Right atrium auricular region (tissue), 2 donors: Measurements from ENCODE around the gene FHL2. TPM values are rescaled to one million over a fixed set of nuclear protein-coding genes. Genes with fewer than 3 reads are reported as not detected.

Experiments used
- DNase-seq: peaks from one replicate; pipeline ENCODE4 v3.0.0-alpha.2; 2019; ENCODE audit warnings: low spot score
- H3K27ac ChIP-seq, 2 donors: fragments of 200-600 bp; sonication (generic); 1 replicate in 1 of 2; 2 replicates in 1 of 2; pipeline ENCODE4 v1.5.1; 2016 to 2019
- H3K27me3 ChIP-seq, 2 donors: fragments of 200-600 bp; sonication (generic); one replicate each; pipeline versions ENCODE4 v1.5.1 to v1.6.0; 2017 to 2019
- H3K36me3 ChIP-seq: fragments of 200-600 bp; sonication (generic); one replicate; pipeline ENCODE4 v1.5.1; 2016
- H3K4me1 ChIP-seq, 2 donors: fragments of 200-600 bp; sonication (generic); one replicate each; pipeline versions ENCODE4 v1.5.1 to v1.6.0; 2017 to 2019
- H3K4me3 ChIP-seq, 2 donors: fragments of 200-600 bp; sonication (generic); 1 replicate in 1 of 2; 2 replicates in 1 of 2; pipeline ENCODE4 v1.5.1; 2017 to 2019; ENCODE audit warnings: mild to moderate bottlenecking in 1 of 2, moderate library complexity in 1 of 2
- H3K9me3 ChIP-seq, 2 donors: fragments of 200-600 bp; sonication (generic); one replicate each; pipeline ENCODE4 v1.5.1; 2019
- total RNA-seq, 2 donors: library from RNA; depleted of rRNA; stranded (reverse); fragments of >200 nt; gene quantifications; one replicate each; pipeline ENCODE4 v1.1.0, GENCODE V29; 2016
- TF ChIP-seq, protein P1 (sequence below), 2 donors: fragments of 200-600 bp; sonication (generic); IDR thresholded peaks; one replicate each; pipeline ENCODE4 v1.5.1; 2019; ENCODE audit warnings: antibody characterized with exemption in 2 of 2

The FHL2 gene
- total RNA-seq, 2 donors from 2014 or later = 141 to 356 TPM

DNA sequence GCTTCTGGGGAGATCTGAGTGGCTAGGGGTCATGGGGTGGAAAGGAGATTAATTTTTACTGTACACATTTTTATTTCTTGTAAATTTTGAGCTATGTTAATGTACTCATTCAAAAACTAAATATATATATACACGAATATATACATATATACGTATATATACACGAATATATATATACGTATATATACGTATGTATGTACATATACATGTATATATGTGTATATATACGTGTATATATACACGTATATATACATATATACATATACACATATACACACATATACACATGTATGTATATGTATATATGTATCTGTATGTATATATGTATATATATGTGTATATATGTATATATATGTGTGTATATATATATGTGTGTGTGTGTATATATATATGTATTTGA, 3.0 kb upstream of the FHL2 start:
- H3K27me3 ChIP-seq = no peaks in the 10 kb centered on the region
- H3K27ac ChIP-seq = no peak overlapping the region
- no peaks in the 10 kb centered on the region for H3K36me3 ChIP-seq
- DNase-seq = no peak
- no peaks in the 10 kb centered on the region for H3K9me3 ChIP-seq
- peaks cover 0 to 28% of the 10 kb centered on the region in 2 donors for H3K4me1 ChIP-seq
- no peak overlapping the region for H3K4me3 ChIP-seq
- TF ChIP-seq, protein P1, sequence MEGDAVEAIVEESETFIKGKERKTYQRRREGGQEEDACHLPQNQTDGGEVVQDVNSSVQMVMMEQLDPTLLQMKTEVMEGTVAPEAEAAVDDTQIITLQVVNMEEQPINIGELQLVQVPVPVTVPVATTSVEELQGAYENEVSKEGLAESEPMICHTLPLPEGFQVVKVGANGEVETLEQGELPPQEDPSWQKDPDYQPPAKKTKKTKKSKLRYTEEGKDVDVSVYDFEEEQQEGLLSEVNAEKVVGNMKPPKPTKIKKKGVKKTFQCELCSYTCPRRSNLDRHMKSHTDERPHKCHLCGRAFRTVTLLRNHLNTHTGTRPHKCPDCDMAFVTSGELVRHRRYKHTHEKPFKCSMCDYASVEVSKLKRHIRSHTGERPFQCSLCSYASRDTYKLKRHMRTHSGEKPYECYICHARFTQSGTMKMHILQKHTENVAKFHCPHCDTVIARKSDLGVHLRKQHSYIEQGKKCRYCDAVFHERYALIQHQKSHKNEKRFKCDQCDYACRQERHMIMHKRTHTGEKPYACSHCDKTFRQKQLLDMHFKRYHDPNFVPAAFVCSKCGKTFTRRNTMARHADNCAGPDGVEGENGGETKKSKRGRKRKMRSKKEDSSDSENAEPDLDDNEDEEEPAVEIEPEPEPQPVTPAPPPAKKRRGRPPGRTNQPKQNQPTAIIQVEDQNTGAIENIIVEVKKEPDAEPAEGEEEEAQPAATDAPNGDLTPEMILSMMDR (IDR thresholded peaks at IDR 0.05) = no peak

DNA sequence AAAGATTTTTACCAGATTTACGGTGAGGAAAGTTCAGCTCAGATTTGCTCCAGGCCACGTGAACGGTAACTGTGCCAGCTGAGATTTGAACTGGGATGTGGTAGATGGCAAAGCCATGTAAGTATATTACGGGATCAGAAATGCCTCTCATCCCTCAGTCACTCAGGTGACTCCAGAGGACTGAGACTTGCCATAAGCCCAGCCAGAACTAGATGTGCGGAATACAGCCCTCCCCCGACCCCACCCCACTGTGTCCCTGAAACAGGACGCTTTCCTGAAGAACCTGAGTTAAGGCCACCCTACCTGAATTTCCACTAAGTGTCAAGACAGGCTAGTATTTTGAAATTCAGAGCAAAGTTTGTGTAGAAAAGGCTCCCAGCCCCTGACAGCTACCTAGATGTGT, 1.3 kb upstream of the FHL2 start:
- H3K36me3 ChIP-seq = no peaks in the 10 kb centered on the region
- H3K27me3 ChIP-seq = no peaks in the 10 kb centered on the region
- H3K27ac ChIP-seq = no peak overlapping the region
- H3K4me1 ChIP-seq = peaks cover 0 to 28% of the 10 kb centered on the region in 2 donors
- peak; percentile 38 for DNase-seq
- H3K9me3 ChIP-seq = no peaks in the 10 kb centered on the region
- H3K4me3 ChIP-seq = no peak overlapping the region
- TF ChIP-seq, protein P1 (IDR thresholded peaks at IDR 0.05) = no peak

DNA sequence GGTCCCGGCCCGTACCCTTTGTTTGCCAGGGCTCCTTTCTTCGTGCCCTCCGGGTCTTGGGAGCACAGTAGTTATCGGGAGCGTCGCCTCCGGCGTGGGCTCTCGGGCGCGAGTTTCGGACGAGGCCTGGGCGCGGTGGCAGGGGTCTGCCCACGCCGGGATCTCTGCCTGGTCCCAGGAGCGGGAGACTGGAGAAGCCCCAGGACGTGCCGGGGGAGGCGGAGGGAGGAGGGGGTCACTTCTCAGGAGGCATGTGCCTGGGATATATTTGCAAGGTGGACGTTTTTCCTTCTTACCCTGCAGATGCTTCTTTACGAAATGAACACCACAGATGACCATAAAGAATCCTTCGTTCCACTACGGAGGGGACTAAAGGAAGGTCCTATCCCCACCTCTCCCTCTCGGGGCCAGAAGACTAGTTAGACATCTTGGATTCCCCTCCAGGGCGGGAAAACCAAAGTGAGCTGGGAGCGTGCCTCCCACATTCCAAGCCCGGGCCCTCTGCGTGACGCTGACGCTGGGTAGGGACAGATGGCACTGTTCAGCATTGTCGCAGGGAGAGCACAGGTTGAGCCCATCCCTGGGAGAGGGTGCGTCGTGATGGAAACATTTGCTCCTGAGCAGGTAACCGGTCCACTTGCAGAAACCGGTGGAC, 483 bp upstream of the FHL2 start:
- H3K9me3 ChIP-seq = no peaks in the 10 kb centered on the region
- H3K4me1 ChIP-seq = peaks cover 0 to 23% of the 10 kb centered on the region in 2 donors
- TF ChIP-seq, protein P1 (IDR thresholded peaks at IDR 0.05) = no peak
- peak overlapping the region; percentile 89 to 94 for H3K27ac ChIP-seq
- H3K4me3 ChIP-seq = peak overlapping the region; percentile 74 to 81
- peak; percentile 57 for DNase-seq
- H3K27me3 ChIP-seq = no peaks in the 10 kb centered on the region
- no peaks in the 10 kb centered on the region for H3K36me3 ChIP-seq

DNA sequence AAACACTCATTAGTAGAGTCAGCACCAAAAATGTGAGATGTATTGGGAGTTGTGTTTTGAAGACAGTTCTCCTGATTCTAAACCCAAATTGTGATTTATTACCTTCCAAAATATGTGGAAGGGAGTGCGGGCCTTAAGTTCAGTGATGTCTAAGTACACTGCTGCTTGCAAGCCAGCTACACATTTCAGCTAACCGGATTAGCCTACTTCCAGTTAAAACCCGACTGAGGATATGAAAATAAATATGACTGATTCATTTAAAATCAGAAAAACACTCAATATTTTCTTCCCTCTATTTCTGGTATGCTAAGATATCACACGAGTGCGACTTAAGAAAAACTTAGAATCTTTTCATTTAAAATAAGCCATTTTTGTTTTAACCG, 907 bp downstream of the FHL2 start:
- TF ChIP-seq, protein P1 (IDR thresholded peaks at IDR 0.05) = no peak
- peak; percentile 21 for DNase-seq
- Histone ChIP-seq H3K4me3 (peak overlapping the region; percentile 74 to 81), H3K27ac (peak overlapping the region; percentile 89 to 94), H3K9me3 (no peaks in the 10 kb centered on the region), H3K36me3 (no peaks in the 10 kb centered on the region), H3K4me1 (peaks cover 0 to 25% of the 10 kb centered on the region in 2 donors), H3K27me3 (no peaks in the 10 kb centered on the region)

DNA sequence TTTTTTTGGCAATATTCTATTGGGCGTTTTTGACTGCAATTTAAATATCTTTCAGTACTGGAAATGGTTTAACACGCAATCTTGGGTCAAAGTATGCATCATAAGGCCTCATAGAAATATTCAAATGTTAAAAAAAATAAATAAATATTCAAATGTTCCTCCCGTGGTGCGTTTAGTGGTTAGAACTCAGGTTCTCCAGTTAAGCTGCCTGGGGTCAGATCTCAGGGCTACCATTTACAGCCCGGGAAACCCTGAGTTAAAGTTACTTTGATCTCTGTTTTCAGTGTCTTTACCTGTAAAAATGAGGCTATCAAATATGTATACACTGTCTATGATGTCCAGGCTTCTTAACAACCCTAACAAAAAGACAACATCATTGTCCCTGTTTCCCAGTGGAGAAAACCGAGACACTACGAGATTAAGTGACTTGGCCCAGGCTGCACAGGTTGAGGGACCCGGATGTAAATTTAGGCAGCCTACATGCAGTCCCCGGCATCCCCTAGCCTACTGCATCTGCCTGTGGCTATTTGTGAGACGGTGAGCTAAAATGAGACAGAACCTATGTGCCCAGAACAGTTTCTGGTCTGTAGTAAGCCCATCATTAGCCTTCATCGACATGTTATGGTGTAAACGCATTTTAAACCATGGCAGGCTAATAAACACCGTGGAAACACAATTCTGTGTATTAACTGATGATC, 1.7 kb downstream of the FHL2 start:
- peak; percentile 53 for DNase-seq
- Histone ChIP-seq H3K9me3 (no peaks in the 10 kb centered on the region), H3K27ac (peak overlapping the region; percentile 31 to 94), H3K4me3 (peak overlapping the region; percentile 74 to 81), H3K36me3 (no peaks in the 10 kb centered on the region), H3K27me3 (no peaks in the 10 kb centered on the region), H3K4me1 (peaks cover 0 to 26% of the 10 kb centered on the region in 2 donors)
- TF ChIP-seq, protein P1 (IDR thresholded peaks at IDR 0.05) = no peak
